Upper lobe of right lung (tissue), 1 donor: ENCODE results near the gene NGEF. TPM values are rescaled to one million over a fixed set of nuclear protein-coding genes. Genes with fewer than 3 reads are reported as not detected.

Source experiments
- ATAC-seq: fragments of 200-7000 bp; cut with Tn5 transposase; one replicate; pipeline ENCODE4 v1.9.1; 2020; ENCODE audit warnings: mild to moderate bottlenecking, moderate library complexity
- DNase-seq: peaks from one replicate; pipeline ENCODE4 v3.0.0-alpha.2; 2020
- H3K27ac ChIP-seq: fragments of 200-600 bp; one replicate; pipeline ENCODE4 v1.8.0; 2022
- H3K27me3 ChIP-seq: fragments of 200-600 bp; one replicate; pipeline ENCODE4 v1.8.0; 2022; ENCODE audit warnings: mild to moderate bottlenecking
- H3K36me3 ChIP-seq: fragments of 200-600 bp; one replicate; pipeline ENCODE4 v1.8.0; 2022
- H3K4me1 ChIP-seq: fragments of 200-600 bp; one replicate; pipeline ENCODE4 v1.8.0; 2022
- H3K4me3 ChIP-seq: fragments of 200-600 bp; one replicate; pipeline ENCODE4 v1.8.0; 2022; ENCODE audit warnings: mild to moderate bottlenecking
- H3K9me3 ChIP-seq: fragments of 200-600 bp; one replicate; pipeline ENCODE4 v1.8.0; 2022
- intact Hi-C: fragments of 100-400 bp; cut with DNase I; formaldehyde crosslinking; loops from one replicate; pipeline ENCODE4 v1.11.0; 2022
- total RNA-seq: library from RNA; stranded (reverse); fragmentation: NEBNext Ultra II Directional; extraction: Animal tissue kit (Norgen Biotek cat#: 25700); gene quantifications from one replicate; pipeline ENCODE4 v1.2.1, GENCODE V29; 2021
- TF ChIP-seq, protein P1 (sequence below): fragments of 200-600 bp; IDR thresholded peaks from one replicate; pipeline ENCODE4 v1.8.0; 2022; ENCODE audit warnings: antibody characterized with exemption
- donor health status: DM: no; HTN: yes; CAD: no; lungs with severe emphysema.

The NGEF gene
- total RNA-seq, 1 donor from 2014 or later: not detected

DNA sequence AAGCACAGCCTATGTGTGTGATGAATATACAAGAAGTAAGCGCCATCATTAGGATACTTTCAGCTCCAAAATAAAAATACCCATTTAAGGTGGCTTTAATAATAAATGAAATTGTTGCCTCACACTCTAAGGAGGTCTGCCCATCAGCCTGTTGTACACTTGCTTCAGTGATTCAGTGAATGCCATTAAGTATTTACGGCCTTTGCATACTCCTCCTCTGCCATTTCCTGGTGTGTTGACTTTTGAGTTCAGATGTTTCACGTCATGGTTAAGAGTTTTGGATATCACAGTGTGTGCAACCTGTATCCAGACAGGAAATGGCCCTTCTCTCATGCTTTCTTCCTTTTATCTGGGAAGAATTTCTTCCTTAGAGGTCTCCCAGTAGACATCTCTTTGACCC lies 181.6 kb downstream of the NGEF start:
- H3K4me1 ChIP-seq: no peaks in the 10 kb centered on the region
- H3K27ac ChIP-seq: no peak overlapping the region
- H3K9me3 ChIP-seq: no peaks in the 10 kb centered on the region
- intact Hi-C loops: no loop called here
- H3K36me3 ChIP-seq: peaks cover 92% of the 10 kb centered on the region
- H3K4me3 ChIP-seq: no peak overlapping the region
- DNase-seq (no peak), ATAC-seq (no peak)
- TF ChIP-seq, protein P1, sequence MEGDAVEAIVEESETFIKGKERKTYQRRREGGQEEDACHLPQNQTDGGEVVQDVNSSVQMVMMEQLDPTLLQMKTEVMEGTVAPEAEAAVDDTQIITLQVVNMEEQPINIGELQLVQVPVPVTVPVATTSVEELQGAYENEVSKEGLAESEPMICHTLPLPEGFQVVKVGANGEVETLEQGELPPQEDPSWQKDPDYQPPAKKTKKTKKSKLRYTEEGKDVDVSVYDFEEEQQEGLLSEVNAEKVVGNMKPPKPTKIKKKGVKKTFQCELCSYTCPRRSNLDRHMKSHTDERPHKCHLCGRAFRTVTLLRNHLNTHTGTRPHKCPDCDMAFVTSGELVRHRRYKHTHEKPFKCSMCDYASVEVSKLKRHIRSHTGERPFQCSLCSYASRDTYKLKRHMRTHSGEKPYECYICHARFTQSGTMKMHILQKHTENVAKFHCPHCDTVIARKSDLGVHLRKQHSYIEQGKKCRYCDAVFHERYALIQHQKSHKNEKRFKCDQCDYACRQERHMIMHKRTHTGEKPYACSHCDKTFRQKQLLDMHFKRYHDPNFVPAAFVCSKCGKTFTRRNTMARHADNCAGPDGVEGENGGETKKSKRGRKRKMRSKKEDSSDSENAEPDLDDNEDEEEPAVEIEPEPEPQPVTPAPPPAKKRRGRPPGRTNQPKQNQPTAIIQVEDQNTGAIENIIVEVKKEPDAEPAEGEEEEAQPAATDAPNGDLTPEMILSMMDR: no peak
- no peaks in the 10 kb centered on the region for H3K27me3 ChIP-seq

DNA sequence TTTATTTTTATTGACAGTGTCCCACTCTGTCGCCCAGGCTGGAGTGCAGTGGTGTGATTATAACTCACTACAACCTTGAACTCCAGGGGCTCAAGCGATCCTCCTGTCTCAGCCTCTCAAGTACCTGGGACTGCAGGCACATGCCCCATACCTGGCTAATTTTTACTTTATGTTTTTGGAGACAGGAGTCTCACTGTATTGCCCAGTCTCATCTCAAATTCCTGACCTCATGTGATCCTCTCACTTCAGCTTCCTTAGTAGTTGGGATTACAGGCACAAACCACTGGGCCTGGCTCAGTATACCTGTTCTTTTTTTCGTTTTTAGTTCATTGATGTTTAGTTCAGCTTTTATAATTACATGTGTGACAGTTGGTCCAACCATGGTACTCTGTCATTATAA lies 183.1 kb downstream of the NGEF start:
- no peaks in the 10 kb centered on the region for H3K4me1 ChIP-seq
- peaks cover 89% of the 10 kb centered on the region for H3K36me3 ChIP-seq
- H3K4me3 ChIP-seq: no peak overlapping the region
- ATAC-seq: no peak
- no peak for DNase-seq
- intact Hi-C loops: no loop called here
- TF ChIP-seq, protein P1: no peak
- no peaks in the 10 kb centered on the region for H3K9me3 ChIP-seq
- no peaks in the 10 kb centered on the region for H3K27me3 ChIP-seq
- no peak overlapping the region for H3K27ac ChIP-seq

Other genes starting within 250 kb of the NGEF start
- not detected for gene KCNJ13, start 236.7 kb downstream of the NGEF start, total RNA-seq
- gene SNORC, start 143.0 kb downstream of the NGEF start, total RNA-seq: 0.96 TPM
- not detected for gene NEU2, start 19.4 kb upstream of the NGEF start, total RNA-seq
- gene INPP5D, start 47.1 kb upstream of the NGEF start, total RNA-seq: 33.3 TPM
- gene ATG16L1, start 238.4 kb upstream of the NGEF start, total RNA-seq: 26.6 TPM